Measurements from ENCODE around the gene DMWD. TPM values are rescaled to one million over a fixed set of nuclear protein-coding genes. Genes with fewer than 3 reads are reported as not detected.
A peak's percentile ranks its signal among the peaks of the same experiment; 100 is the strongest.

DMWD gene
- polyA plus RNA-seq, 2 of the 4 experiments (the other 2 are of a cell fraction), result 17.1 to 31.3 TPM

DNA sequence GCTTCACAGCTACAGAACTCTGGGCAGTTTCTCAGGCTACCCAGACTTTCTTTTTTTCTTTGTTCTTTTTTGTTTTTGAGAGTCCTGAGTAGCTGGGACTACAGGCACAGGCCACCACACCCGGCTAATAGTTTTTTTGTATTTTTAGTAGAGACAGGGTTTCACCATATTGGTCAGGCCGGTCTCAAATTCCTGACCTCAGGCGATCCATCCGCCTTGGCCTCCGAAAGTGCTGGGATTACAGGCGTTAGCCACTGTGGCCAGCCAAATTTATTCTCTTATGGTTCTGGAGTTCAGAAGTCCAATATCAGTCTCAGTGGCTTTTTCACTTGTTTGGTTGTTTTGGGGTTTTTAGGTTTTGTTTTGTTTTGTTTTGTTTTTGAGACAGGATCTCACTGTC, 47.0 kb downstream of the DMWD start:
- Histone ChIP-seq H3K4me1 (no peaks in the 10 kb centered on the region), H3K4me2 (no peak overlapping the region), H3K4me3 (no peak overlapping the region), H3K27ac (no peak overlapping the region), H3K9me3 (no peaks in the 10 kb centered on the region)
- TF ChIP-seq MAZ (IDR thresholded peaks at IDR 0.05; ENCODE audit: borderline replicate concordance, low read depth, low read length), result no peak
- TF ChIP-seq PHF8 (IDR thresholded peaks at IDR 0.05; ENCODE audit: borderline replicate concordance, low read depth), result no peak
- TF ChIP-seq MYC (IDR thresholded peaks at IDR 0.05; ENCODE audit: borderline replicate concordance, low read length), result no peak
- no peak for TF ChIP-seq NPAS2 (CRISPR knock-in tag; IDR thresholded peaks at IDR 0.05; ENCODE audit: borderline replicate concordance)
- no peak for TF ChIP-seq RARB (CRISPR knock-in tag; IDR thresholded peaks at IDR 0.05)
- TF ChIP-seq KDM5A (IDR thresholded peaks at IDR 0.05), result no peak
- no peak for TF ChIP-seq FOSL2 (IDR thresholded peaks at IDR 0.05)
- TF ChIP-seq FOSL2 (CRISPR knock-in tag; IDR thresholded peaks at IDR 0.05), result no peak
- TF ChIP-seq, protein P1, sequence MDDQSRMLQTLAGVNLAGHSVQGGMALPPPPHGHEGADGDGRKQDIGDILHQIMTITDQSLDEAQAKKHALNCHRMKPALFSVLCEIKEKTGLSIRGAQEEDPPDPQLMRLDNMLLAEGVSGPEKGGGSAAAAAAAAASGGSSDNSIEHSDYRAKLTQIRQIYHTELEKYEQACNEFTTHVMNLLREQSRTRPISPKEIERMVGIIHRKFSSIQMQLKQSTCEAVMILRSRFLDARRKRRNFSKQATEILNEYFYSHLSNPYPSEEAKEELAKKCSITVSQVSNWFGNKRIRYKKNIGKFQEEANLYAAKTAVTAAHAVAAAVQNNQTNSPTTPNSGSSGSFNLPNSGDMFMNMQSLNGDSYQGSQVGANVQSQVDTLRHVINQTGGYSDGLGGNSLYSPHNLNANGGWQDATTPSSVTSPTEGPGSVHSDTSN (IDR thresholded peaks at IDR 0.05), result no peak
- TF ChIP-seq FOSB (CRISPR knock-in tag; IDR thresholded peaks at IDR 0.05), result no peak
- no peak for TF ChIP-seq HOXA7 (CRISPR knock-in tag; IDR thresholded peaks at IDR 0.05)
- TF ChIP-seq SMC3 (IDR thresholded peaks at IDR 0.05), result no peak
- TF ChIP-seq BHLHE40 (IDR thresholded peaks at IDR 0.05; ENCODE audit: low read depth, low read length), result no peak
- TF ChIP-seq HOXB13 (CRISPR knock-in tag; IDR thresholded peaks at IDR 0.05; ENCODE audit: low read depth), result no peak
- no peak for TF ChIP-seq RCOR1 (IDR thresholded peaks at IDR 0.05; ENCODE audit: low read depth, low read length)
- no peak for TF ChIP-seq GATA3 (IDR thresholded peaks at IDR 0.05; ENCODE audit: borderline replicate concordance)
- no peak for TF ChIP-seq HOXB5 (CRISPR knock-in tag; IDR thresholded peaks at IDR 0.05)
- POLR2A ChIA-PET, result interaction anchor here (1.0 kb wide), 1 partner anchor 24 kb away, joined by 5 read pairs; the partner anchor contains the start of gene SIX5
- WGBS (ENCODE audit: missing lambda C conversion rate), result 90% methylated on average over 6 of the region's 6 CpGs
- CTCF ChIA-PET, result interaction anchor here (0.6 to 9.5 kb wide), 8 partner anchors 11 to 332 kb away, joined by 3 to 68 read pairs (median 5); partner anchors contain the start of genes FBXO46, QPCTL and SIX5
- DNase-seq (ENCODE audit: low read depth in 1 of 2, low spot score in 1 of 2) (no peak), ATAC-seq (no peak), FAIRE-seq (no peak)

DNA sequence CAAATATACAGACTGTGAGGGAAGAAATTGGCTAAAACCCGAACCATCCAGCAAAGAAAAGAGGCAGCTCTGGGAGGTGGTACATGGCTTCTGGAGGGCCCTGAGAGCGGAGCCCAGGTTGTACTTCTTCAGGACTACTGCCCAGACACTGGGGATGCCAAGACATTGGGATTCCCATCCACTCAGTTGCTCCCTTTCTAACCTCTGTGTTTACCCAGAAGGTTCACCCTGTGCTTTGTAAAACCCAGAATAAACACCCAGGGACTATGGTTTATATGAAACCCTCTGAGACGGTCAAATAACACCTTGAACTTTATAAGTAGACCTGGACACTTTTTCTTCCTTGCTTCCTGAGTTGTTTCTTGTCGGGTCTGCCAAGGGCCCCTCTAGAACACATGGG, 49.7 kb downstream of the DMWD start:
- H3K9me3 ChIP-seq, result no peaks in the 10 kb centered on the region
- H3K27ac ChIP-seq, result no peak overlapping the region
- no peaks in the 10 kb centered on the region for H3K4me1 ChIP-seq
- WGBS (ENCODE audit: missing lambda C conversion rate), result 53% methylated on average over 4 of the region's 4 CpGs
- no peak overlapping the region for H3K4me3 ChIP-seq
- CTCF ChIA-PET, result interaction anchor here (1.0 to 9.5 kb wide), 8 partner anchors 9 to 121 kb away, joined by 3 to 68 read pairs (median 4); partner anchors contain the start of genes FBXO46, FOXA3, QPCTL and SIX5
- FAIRE-seq (no peak), DNase-seq (ENCODE audit: low read depth in 1 of 2, low spot score in 1 of 2) (no peak), ATAC-seq (peak; percentile 20 to 38; a peak in 3 of 6 replicates)
- POLR2A ChIA-PET, result no interaction called here
- H3K4me2 ChIP-seq, result no peak overlapping the region
- TF ChIP-seq HDAC2 (IDR thresholded peaks at IDR 0.05), result no peak
- TF ChIP-seq HEYL (CRISPR knock-in tag; IDR thresholded peaks at IDR 0.05), result no peak
- TF ChIP-seq CHD4 (IDR thresholded peaks at IDR 0.05; ENCODE audit: borderline replicate concordance), result no peak
- TF ChIP-seq HOXB13 (CRISPR knock-in tag; IDR thresholded peaks at IDR 0.05; ENCODE audit: low read depth), result no peak
- TF ChIP-seq RNF2 (IDR thresholded peaks at IDR 0.05; ENCODE audit: borderline replicate concordance, low read depth), result no peak
- TF ChIP-seq, protein P2, sequence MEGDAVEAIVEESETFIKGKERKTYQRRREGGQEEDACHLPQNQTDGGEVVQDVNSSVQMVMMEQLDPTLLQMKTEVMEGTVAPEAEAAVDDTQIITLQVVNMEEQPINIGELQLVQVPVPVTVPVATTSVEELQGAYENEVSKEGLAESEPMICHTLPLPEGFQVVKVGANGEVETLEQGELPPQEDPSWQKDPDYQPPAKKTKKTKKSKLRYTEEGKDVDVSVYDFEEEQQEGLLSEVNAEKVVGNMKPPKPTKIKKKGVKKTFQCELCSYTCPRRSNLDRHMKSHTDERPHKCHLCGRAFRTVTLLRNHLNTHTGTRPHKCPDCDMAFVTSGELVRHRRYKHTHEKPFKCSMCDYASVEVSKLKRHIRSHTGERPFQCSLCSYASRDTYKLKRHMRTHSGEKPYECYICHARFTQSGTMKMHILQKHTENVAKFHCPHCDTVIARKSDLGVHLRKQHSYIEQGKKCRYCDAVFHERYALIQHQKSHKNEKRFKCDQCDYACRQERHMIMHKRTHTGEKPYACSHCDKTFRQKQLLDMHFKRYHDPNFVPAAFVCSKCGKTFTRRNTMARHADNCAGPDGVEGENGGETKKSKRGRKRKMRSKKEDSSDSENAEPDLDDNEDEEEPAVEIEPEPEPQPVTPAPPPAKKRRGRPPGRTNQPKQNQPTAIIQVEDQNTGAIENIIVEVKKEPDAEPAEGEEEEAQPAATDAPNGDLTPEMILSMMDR (IDR thresholded peaks at IDR 0.05), result no peak
- TF ChIP-seq CEBPB (IDR thresholded peaks at IDR 0.05), result no peak
- no peak for TF ChIP-seq FOSB (CRISPR knock-in tag; IDR thresholded peaks at IDR 0.05)
- TF ChIP-seq SREBF2 (IDR thresholded peaks at IDR 0.05), result no peak
- no peak for TF ChIP-seq ESRRA (IDR thresholded peaks at IDR 0.05; ENCODE audit: borderline replicate concordance, low read length)
- TF ChIP-seq RAD21 (conservative IDR thresholded peaks at IDR 0.05 in 1 of 2, IDR thresholded peaks at IDR 0.05 in 1 of 2), result no peak
- no peak for TF ChIP-seq MAFK (IDR thresholded peaks at IDR 0.05; ENCODE audit: partially characterized antibody)
- no peak for TF ChIP-seq KDM5A (IDR thresholded peaks at IDR 0.05)
- no peak for TF ChIP-seq EHMT2 (IDR thresholded peaks at IDR 0.05; ENCODE audit: low read depth)
- TF ChIP-seq, protein P3, sequence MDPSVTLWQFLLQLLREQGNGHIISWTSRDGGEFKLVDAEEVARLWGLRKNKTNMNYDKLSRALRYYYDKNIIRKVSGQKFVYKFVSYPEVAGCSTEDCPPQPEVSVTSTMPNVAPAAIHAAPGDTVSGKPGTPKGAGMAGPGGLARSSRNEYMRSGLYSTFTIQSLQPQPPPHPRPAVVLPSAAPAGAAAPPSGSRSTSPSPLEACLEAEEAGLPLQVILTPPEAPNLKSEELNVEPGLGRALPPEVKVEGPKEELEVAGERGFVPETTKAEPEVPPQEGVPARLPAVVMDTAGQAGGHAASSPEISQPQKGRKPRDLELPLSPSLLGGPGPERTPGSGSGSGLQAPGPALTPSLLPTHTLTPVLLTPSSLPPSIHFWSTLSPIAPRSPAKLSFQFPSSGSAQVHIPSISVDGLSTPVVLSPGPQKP (IDR thresholded peaks at IDR 0.05; ENCODE audit: low read depth, low read length), result no peak
- no peak for TF ChIP-seq KDM1A (IDR thresholded peaks at IDR 0.05; ENCODE audit: low read depth)
- TF ChIP-seq PHF8 (IDR thresholded peaks at IDR 0.05; ENCODE audit: borderline replicate concordance, low read depth), result no peak
- no peak for TF ChIP-seq FOSL2 (IDR thresholded peaks at IDR 0.05)
- no peak for TF ChIP-seq FOSL2 (CRISPR knock-in tag; IDR thresholded peaks at IDR 0.05)
- TF ChIP-seq RARB (CRISPR knock-in tag; IDR thresholded peaks at IDR 0.05), result no peak

Data from A549 (cell line).